GM21423 (cell line): Measurements from ENCODE around the gene MYADML2.
"Not testable (repeated sequence)": the region's sequence is repeated elsewhere in the genome, so short reads cannot be mapped to it uniquely, and the experiment has no call there.

Experiments
- ATAC-seq: cut with Tn5 transposase; IDR thresholded peaks from one replicate; pipeline ENCODE4 v1.9.1; 2021; ENCODE audit warnings: mild to moderate bottlenecking, moderate library complexity; ENCODE audit not compliant: unreplicated experiment

The MYADML2 gene

GRCh38 chr17:81959362-81960129, 12.5 kb upstream of the MYADML2 start:
- no peak for ATAC-seq

- no peak for ATAC-seq
Observed at GRCh38 chr17:81958633-81959342, 11.8 kb upstream of the MYADML2 start.

- no peak for ATAC-seq
Observed at GRCh38 chr17:81957691-81958432, 10.8 kb upstream of the MYADML2 start.

GRCh38 chr17:81956607-81957589, 9.9 kb upstream of the MYADML2 start:
- no peak for ATAC-seq

- ATAC-seq = no peak
Observed at GRCh38 chr17:81955756-81956544, 8.9 kb upstream of the MYADML2 start.

GRCh38 chr17:81955058-81955681, 8.1 kb upstream of the MYADML2 start:
- ATAC-seq = no peak

- ATAC-seq = no peak
Observed at GRCh38 chr17:81954131-81955057, 7.4 kb upstream of the MYADML2 start.

GRCh38 chr17:81953443-81953842, 6.4 kb upstream of the MYADML2 start:
- ATAC-seq = not testable (repeated sequence)

- no peak for ATAC-seq
Observed at GRCh38 chr17:81952792-81953228, 5.8 kb upstream of the MYADML2 start.

GRCh38 chr17:81951785-81952684, 5.0 kb upstream of the MYADML2 start:
- no peak for ATAC-seq

GRCh38 chr17:81950501-81950900, 3.5 kb upstream of the MYADML2 start:
- no peak for ATAC-seq

GRCh38 chr17:81948635-81949378, 1.8 kb upstream of the MYADML2 start:
- ATAC-seq = no peak

GRCh38 chr17:81944858-81945257, 2.2 kb downstream of the MYADML2 start:
- no peak for ATAC-seq

- ATAC-seq = no peak
Observed at GRCh38 chr17:81942167-81942553, 4.9 kb downstream of the MYADML2 start.

- no peak for ATAC-seq
Observed at GRCh38 chr17:81941484-81942166, 5.4 kb downstream of the MYADML2 start.
